GM21576 (cell line): ENCODE results near the gene SRPK1.

Experiments used
- ATAC-seq: cut with Tn5 transposase; IDR thresholded peaks from one replicate; pipeline ENCODE4 v1.9.1; 2021; ENCODE audit warnings: mild to moderate bottlenecking, moderate library complexity; ENCODE audit not compliant: unreplicated experiment

The SRPK1 gene

GRCh38 chr6:35829306-35829705, 91.6 kb downstream of the SRPK1 start:
- ATAC-seq, result no peak

- ATAC-seq, result no peak
Observed at GRCh38 chr6:35824552-35825192, 96.2 kb downstream of the SRPK1 start.

- no peak for ATAC-seq
Observed at GRCh38 chr6:35823601-35824000, 97.3 kb downstream of the SRPK1 start.

- no peak for ATAC-seq
Observed at GRCh38 chr6:35817515-35817914, 103.4 kb downstream of the SRPK1 start.

- ATAC-seq, result no peak
Observed at GRCh38 chr6:35811699-35811995, 109.3 kb downstream of the SRPK1 start.

GRCh38 chr6:35810971-35811698, 109.8 kb downstream of the SRPK1 start:
- no peak for ATAC-seq

GRCh38 chr6:35809809-35810208, 111.1 kb downstream of the SRPK1 start:
- ATAC-seq, result no peak

GRCh38 chr6:35808688-35809087, 112.2 kb downstream of the SRPK1 start:
- ATAC-seq, result no peak

GRCh38 chr6:35804996-35805736, 115.7 kb downstream of the SRPK1 start, which contains the start of gene LHFPL5:
LHFPL5 (plus strand) TSS chr6:35805352; CDS start chr6:35805671, 319 bp downstream.
- no peak for ATAC-seq

- ATAC-seq, result no peak
Observed at GRCh38 chr6:35801148-35801547, 119.8 kb downstream of the SRPK1 start.

- ATAC-seq, result no peak
Observed at GRCh38 chr6:35798706-35799105, 122.2 kb downstream of the SRPK1 start.

GRCh38 chr6:35797837-35798526, 122.9 kb downstream of the SRPK1 start:
- no peak for ATAC-seq

- ATAC-seq, result no peak
Observed at GRCh38 chr6:35796236-35796635, 124.7 kb downstream of the SRPK1 start.

GRCh38 chr6:35795453-35796071, 125.3 kb downstream of the SRPK1 start:
- ATAC-seq, result no peak

- no peak for ATAC-seq
Observed at GRCh38 chr6:35794536-35795452, 126.1 kb downstream of the SRPK1 start.

GRCh38 chr6:35790683-35791082, 130.2 kb downstream of the SRPK1 start:
- ATAC-seq, result no peak

- ATAC-seq, result no peak
Observed at GRCh38 chr6:35788423-35788982, 132.4 kb downstream of the SRPK1 start.

- ATAC-seq, result no peak
Observed at GRCh38 chr6:35787266-35788218, 133.4 kb downstream of the SRPK1 start.
